IPS-20b (cell line): ENCODE results near the gene EFNA1.
"Not testable (repeated sequence)": the region's sequence is repeated elsewhere in the genome, so short reads cannot be mapped to it uniquely, and the experiment has no call there.

Source experiments
- H3K27ac ChIP-seq: one replicate; pipeline ENCODE4 v1.5.1; 2013; ENCODE audit warnings: low read length
- H3K27me3 ChIP-seq: 2 replicates; pipeline ENCODE4 v1.6.1; 2013; ENCODE audit warnings: mild to moderate bottlenecking, low read length, inconsistent platforms; ENCODE audit not compliant: insufficient read depth
- H3K36me3 ChIP-seq: 2 replicates; pipeline ENCODE4 v1.6.1; 2013; ENCODE audit warnings: low read depth, mild to moderate bottlenecking, inconsistent platforms, low read length, moderate library complexity; ENCODE audit not compliant: insufficient read depth
- H3K4me1 ChIP-seq: 2 replicates; pipeline ENCODE4 v1.6.1; 2013; ENCODE audit warnings: mild to moderate bottlenecking, control low read depth, inconsistent platforms, low read length, moderate library complexity; ENCODE audit not compliant: insufficient read depth
- H3K4me3 ChIP-seq: 2 replicates; pipeline ENCODE4 v1.5.1; 2013; ENCODE audit warnings: mild to moderate bottlenecking, low read length, inconsistent platforms
- H3K9ac ChIP-seq: 2 replicates; pipeline ENCODE4 v1.6.1; 2013; ENCODE audit warnings: low read depth, mild to moderate bottlenecking, inconsistent platforms, low read length, moderate library complexity
- H3K9me3 ChIP-seq: 2 replicates; pipeline ENCODE4 v1.6.1; 2013; ENCODE audit warnings: mild to moderate bottlenecking, low read depth, low read length, inconsistent platforms; ENCODE audit not compliant: insufficient read depth

Gene EFNA1

GRCh38 chr1:155137154-155137949, 9.7 kb downstream of the EFNA1 start:
- H3K27me3 ChIP-seq = peaks cover 5% of the 10 kb centered on the region
- H3K9ac ChIP-seq = peak overlapping the region; percentile 96; the same call in 1 of the 2 replicates
- peaks cover 9% of the 10 kb centered on the region for H3K36me3 ChIP-seq
- peaks cover 3% of the 10 kb centered on the region; the same call in 1 of the 2 replicates for H3K4me1 ChIP-seq
- peak overlapping the region; percentile 98; the same call in 1 of the 2 replicates for H3K4me3 ChIP-seq
- H3K27ac ChIP-seq = no peak overlapping the region
- H3K9me3 ChIP-seq = no peaks in the 10 kb centered on the region

DNA sequence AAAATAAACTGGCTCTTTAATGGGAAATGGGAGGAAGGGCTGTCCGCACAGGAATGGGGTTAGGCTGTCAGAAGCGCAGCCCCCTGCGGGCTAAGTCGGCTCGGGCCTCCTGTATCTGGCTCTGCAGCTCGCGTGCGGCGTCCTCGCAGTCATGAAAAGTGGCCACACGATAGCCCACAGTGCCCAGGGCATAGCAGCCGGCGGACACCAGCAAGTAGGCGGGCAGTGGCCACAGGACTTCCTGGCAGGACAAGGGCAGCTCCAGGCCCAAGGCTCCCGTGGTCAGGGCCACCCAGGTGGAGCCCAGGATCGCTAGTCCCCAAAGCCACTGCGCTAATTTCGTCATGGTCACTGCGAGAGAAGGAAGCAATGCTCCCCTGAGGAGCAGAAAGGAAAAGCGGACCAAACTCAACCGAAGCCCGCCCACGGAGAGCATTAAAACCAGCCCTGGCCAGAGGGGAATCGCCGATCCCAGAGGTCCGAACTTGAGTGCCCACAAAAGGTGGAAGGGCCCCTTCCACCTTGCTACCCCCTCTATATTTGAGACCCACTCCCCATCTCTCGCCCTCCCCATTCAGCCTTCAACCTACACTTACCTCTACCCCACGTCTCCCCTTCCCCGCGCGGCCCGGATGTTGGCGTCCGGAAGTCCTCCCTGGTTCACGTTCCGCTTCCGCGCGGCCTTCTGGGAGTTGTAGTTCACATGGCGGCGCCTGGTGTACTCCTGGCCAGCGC, 12.4 kb downstream of the EFNA1 start, which contains the start of gene DPM3:
Gene DPM3, minus strand, starts transcription at position 637 of the 735 bp plus-strand sequence. Its CDS starts 291 bp downstream, at position 346.
- Histone ChIP-seq H3K27ac (no peak within 1 kb of the TSS), H3K9me3 (no peaks in the 10 kb centered on the region), H3K4me3 (peak within 1 kb of the TSS; percentile 84), H3K4me1 (0 out of 2 replicates have a peak, but pooled peaks cover 3% of the 10 kb centered on the region), H3K27me3 (peaks cover 5% of the 10 kb centered on the region), H3K36me3 (peaks cover 9% of the 10 kb centered on the region), H3K9ac (peak within 1 kb of the TSS; percentile 82)

- no peaks in the 10 kb centered on the region for H3K9me3 ChIP-seq
- 0 out of 2 replicates have a peak, but pooled peaks cover 3% of the 10 kb centered on the region for H3K4me1 ChIP-seq
- peak overlapping the region; percentile 84; the same call in 1 of the 2 replicates for H3K4me3 ChIP-seq
- peaks cover 9% of the 10 kb centered on the region for H3K36me3 ChIP-seq
- no peak overlapping the region for H3K27ac ChIP-seq
- H3K27me3 ChIP-seq = peaks cover 5% of the 10 kb centered on the region
- H3K9ac ChIP-seq = peak overlapping the region; percentile 82; the same call in 1 of the 2 replicates
These were observed 12.9 kb downstream of the EFNA1 start for GRCh38 chr1:155140630-155140953.

GRCh38 chr1:155141749-155142148, 14.1 kb downstream of the EFNA1 start:
- Histone ChIP-seq H3K27ac (no peak overlapping the region), H3K4me1 (0 out of 2 replicates have a peak, but pooled peaks cover 3% of the 10 kb centered on the region), H3K4me3 (no peak overlapping the region), H3K36me3 (peaks cover 9% of the 10 kb centered on the region), H3K9me3 (no peaks in the 10 kb centered on the region), H3K9ac (no peak overlapping the region), H3K27me3 (peaks cover 5% of the 10 kb centered on the region)

DNA sequence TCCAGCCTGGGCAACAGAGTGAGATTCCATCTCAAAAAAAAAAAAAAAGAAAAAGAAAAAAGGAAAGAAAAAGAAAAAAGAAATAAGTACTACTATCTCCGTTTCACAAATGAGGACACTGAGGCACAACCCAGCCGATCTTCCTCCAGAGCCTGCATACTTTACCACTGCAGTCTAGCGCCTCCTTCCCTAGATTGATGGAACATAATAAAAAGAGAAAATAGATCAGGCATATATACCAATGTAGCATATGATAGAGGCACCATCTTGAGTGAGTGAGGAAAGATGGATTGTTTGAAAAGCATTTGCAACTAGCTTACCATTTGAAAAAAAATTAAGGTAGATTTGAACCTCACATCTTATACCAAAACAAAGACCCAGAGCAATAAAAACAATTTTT, 17.8 kb downstream of the EFNA1 start:
- H3K4me3 ChIP-seq = no peak overlapping the region
- no peaks in the 10 kb centered on the region for H3K4me1 ChIP-seq
- H3K9me3 ChIP-seq = no peaks in the 10 kb centered on the region
- no peak overlapping the region for H3K27ac ChIP-seq
- H3K27me3 ChIP-seq = peaks cover 5% of the 10 kb centered on the region
- H3K9ac ChIP-seq = no peak overlapping the region
- H3K36me3 ChIP-seq = no peaks in the 10 kb centered on the region

DNA sequence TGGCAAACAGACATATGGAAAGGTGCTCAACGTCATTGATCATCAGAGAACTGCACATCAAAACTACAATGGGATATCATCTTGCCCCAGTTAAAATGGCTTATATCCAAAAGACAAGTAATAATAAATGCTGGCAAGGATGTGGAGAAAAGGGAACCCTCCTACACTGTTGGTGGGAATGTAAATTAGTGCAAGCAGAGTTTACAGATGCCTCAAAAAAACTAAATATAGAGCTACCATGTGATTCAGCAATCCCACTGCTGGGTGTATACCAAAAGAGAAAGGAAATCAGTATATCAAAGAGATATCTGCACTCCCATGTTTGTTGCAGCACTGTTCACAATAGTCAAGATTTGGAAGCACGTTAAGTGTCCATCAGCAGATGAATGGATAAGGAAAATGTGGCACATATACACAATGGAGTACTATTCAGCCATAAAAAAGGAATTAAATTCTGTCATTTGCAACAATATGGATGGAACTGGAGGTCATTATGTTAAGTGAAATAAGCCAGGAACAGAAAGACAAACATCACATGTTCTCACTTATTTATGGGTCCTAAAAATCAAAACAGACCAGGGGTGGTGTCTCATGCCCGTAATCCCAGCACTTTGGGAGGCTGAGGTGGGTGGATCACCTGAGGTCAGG, 28.4 kb downstream of the EFNA1 start:
- not testable (repeated sequence) for H3K27me3 ChIP-seq, H3K27ac ChIP-seq, H3K9me3 ChIP-seq, H3K36me3 ChIP-seq, H3K9ac ChIP-seq, H3K4me3 ChIP-seq, H3K4me1 ChIP-seq

DNA sequence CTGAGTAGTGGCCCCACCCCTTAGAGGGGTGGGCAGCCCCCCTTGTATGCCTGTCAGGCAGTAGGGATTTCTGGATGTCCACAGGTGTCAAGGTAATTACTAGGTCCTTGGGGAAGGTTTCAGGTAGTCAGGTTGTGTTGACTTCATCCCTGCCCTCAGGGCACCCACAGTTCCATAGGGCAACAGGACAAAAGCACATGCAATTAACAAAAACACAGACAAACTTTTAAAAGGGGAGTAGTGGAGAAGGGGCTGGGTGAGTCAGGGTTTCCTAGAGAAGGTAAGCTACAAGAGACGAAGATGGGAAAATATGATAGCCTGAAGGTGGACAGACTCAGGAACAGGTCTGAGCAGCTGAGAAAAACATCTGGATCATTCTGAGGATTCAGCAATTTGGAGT, 31.3 kb downstream of the EFNA1 start:
- H3K36me3 ChIP-seq = no peaks in the 10 kb centered on the region
- no peaks in the 10 kb centered on the region for H3K4me1 ChIP-seq
- no peak overlapping the region for H3K4me3 ChIP-seq
- H3K27ac ChIP-seq = no peak overlapping the region
- no peaks in the 10 kb centered on the region for H3K9me3 ChIP-seq
- no peak overlapping the region for H3K9ac ChIP-seq
- no peaks in the 10 kb centered on the region for H3K27me3 ChIP-seq

- no peaks in the 10 kb centered on the region for H3K9me3 ChIP-seq
- no peaks in the 10 kb centered on the region for H3K4me1 ChIP-seq
- H3K36me3 ChIP-seq = no peaks in the 10 kb centered on the region
- no peaks in the 10 kb centered on the region for H3K27me3 ChIP-seq
- H3K27ac ChIP-seq = no peak overlapping the region
- no peak overlapping the region for H3K9ac ChIP-seq
- H3K4me3 ChIP-seq = no peak overlapping the region
These were observed 32.5 kb downstream of the EFNA1 start for GRCh38 chr1:155160128-155160527.

DNA sequence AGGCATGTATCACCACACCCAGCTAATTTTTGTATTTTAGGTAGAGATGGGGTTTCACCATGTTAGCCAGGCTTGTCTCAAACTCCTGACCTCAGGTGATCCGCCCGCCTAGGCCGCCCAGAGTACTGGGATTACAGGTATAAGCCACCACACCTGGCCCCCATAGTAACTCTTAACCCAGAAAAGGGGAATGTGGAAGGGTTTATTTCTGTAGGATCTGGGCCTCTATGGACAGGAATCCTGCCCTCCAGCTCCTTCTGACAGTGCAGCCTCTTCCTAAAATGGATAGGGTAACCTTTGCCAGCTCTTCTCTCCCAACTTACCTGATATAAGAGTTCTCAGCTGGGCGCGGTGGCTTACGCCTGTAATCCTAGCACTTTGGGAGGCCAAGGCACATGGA, 35.0 kb downstream of the EFNA1 start:
- H3K27ac ChIP-seq, H3K9me3 ChIP-seq, H3K4me3 ChIP-seq, H3K36me3 ChIP-seq, H3K9ac ChIP-seq, H3K27me3 ChIP-seq: not testable (repeated sequence)
- H3K4me1 ChIP-seq = peaks cover 11% of the 10 kb centered on the region; the same call in 1 of the 2 replicates

DNA sequence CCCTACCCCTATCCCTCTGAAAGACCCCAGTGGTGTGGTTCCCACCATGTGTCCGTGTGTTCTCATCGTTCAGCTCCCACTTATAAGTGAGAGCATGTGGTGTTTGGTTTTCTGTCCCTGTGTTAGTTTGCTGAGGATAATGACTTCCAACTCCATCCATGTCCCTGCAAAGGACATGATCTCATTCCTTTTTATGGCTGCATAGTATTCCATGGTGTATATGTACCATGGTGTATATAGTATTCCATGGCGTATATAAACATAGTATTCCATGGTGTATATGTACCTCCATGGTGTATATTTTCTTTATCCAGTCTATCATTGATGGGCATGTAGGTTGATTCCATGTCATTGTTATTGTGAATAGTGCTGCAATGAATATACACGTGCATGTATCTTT, 36.1 kb downstream of the EFNA1 start:
- not testable (repeated sequence) for H3K9me3 ChIP-seq, H3K4me3 ChIP-seq, H3K27me3 ChIP-seq, H3K36me3 ChIP-seq, H3K27ac ChIP-seq, H3K9ac ChIP-seq
- peaks cover 11% of the 10 kb centered on the region; the same call in 1 of the 2 replicates for H3K4me1 ChIP-seq

GRCh38 chr1:155164625-155165024, 36.9 kb downstream of the EFNA1 start:
- not testable (repeated sequence) for H3K9me3 ChIP-seq, H3K4me3 ChIP-seq, H3K27ac ChIP-seq

More at GRCh38 chr1:155164625-155165024, 36.9 kb downstream of the EFNA1 start:
- H3K27me3 ChIP-seq, H3K9ac ChIP-seq, H3K36me3 ChIP-seq: not testable (repeated sequence)
- H3K4me1 ChIP-seq = peaks cover 11% of the 10 kb centered on the region; the same call in 1 of the 2 replicates
